Ovary (tissue), 1 donor: ENCODE results near the gene THAP11.

Source experiments
- EP300 ChIP-seq: sonication (generic); formaldehyde crosslinking; IDR thresholded peaks from one replicate; pipeline ENCODE4 v1.6.1; 2017; ENCODE audit warnings: antibody characterized with exemption
- POLR2A ChIP-seq: fragments of 450-650 bp; IDR thresholded peaks from one replicate; pipeline ENCODE4 v1.6.1; 2017; ENCODE audit warnings: antibody characterized with exemption, mild to moderate bottlenecking, moderate library complexity

DNA sequence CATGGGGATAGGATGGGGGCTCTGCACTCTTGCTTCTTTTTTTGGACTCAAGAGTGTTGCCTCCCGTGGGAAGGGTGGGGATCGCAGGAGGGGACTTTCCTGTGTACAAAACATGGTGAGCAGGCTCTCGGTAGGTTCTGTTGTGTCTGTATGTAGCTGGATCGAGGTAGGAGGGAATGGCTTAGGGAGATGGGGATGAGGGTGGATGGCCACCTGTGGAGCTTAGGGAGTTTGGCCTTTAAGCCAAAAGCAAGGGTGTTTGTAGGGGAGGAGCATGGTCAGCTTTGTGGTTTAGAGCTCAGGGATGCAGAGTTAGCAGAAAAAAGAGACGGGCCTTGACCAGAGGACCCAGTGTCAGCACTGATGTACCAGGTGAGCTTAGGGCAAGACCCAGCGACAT is 19.8 kb downstream of the THAP11 start:
- TF ChIP-seq EP300 (no peak), POLR2A (no peak)
